ENCODE results near the gene GON7. TPM values are rescaled to one million over a fixed set of nuclear protein-coding genes. Genes with fewer than 3 reads are reported as not detected.

Gene GON7
- total RNA-seq, 2 donors from 2014 or later: 6.5 to 11.2 TPM

GRCh38 chr14:93231129-93231979 is 24.5 kb upstream of the GON7 start:
- peak; percentile 57 for ATAC-seq

GRCh38 chr14:93230539-93230938 is 23.7 kb upstream of the GON7 start:
- intact Hi-C loops (cut with DNase I): loop anchor here (10.0 kb wide), 1 partner anchor 394 kb away; no protein-coding TSS in a partner anchor
- H3K36me3 ChIP-seq (replicated peaks in 1 of 2; ENCODE audit: insufficient read depth in 1 of 2, low read depth in 2 of 2): peaks cover 0 to 15% of the 10 kb centered on the region in 2 donors
- no peak for ATAC-seq
- H3K27me3 ChIP-seq: no peaks in the 10 kb centered on the region
- H3K4me3 ChIP-seq: no peak overlapping the region
- H3K27ac ChIP-seq: no peak overlapping the region
- WGBS, 2 donors: 91 to 94% methylated on average over 15 to 16 of the region's 16 CpGs
- peaks cover 18% of the 10 kb centered on the region for H3K4me1 ChIP-seq
- no peak for DNase-seq
- TF ChIP-seq CTCF (IDR thresholded peaks at IDR 0.05): no peak
- no peak for TF ChIP-seq POLR2A (IDR thresholded peaks at IDR 0.05)
- H3K9me3 ChIP-seq: no peaks in the 10 kb centered on the region

More at GRCh38 chr14:93231129-93231979, 24.5 kb upstream of the GON7 start:
- Histone ChIP-seq H3K4me3 (no peak overlapping the region), H3K9me3 (no peaks in the 10 kb centered on the region), H3K36me3 (replicated peaks in 1 of 2; ENCODE audit: insufficient read depth in 1 of 2, low read depth in 2 of 2) (peaks cover 0 to 15% of the 10 kb centered on the region in 2 donors), H3K27me3 (no peaks in the 10 kb centered on the region), H3K27ac (no peak overlapping the region), H3K4me1 (peaks cover 20% of the 10 kb centered on the region)
- TF ChIP-seq POLR2A (IDR thresholded peaks at IDR 0.05) (no peak), CTCF (IDR thresholded peaks at IDR 0.05) (no peak)
- WGBS, 2 donors: 17 to 19% methylated on average over 31 to 39 of the region's 39 CpGs
- intact Hi-C loops (cut with DNase I): loop anchor here (10.0 kb wide), 1 partner anchor 393 kb away; no protein-coding TSS in a partner anchor
- peak in 3 of 4 donors; percentile 11 to 29 (median 25) for DNase-seq

GRCh38 chr14:93228550-93228949 is 21.7 kb upstream of the GON7 start:
- DNase-seq (no peak), ATAC-seq (no peak)
- H3K9me3 ChIP-seq: no peaks in the 10 kb centered on the region
- WGBS, 2 donors: 91 to 96% methylated on average over 8 of the region's 8 CpGs
- H3K4me3 ChIP-seq: no peak overlapping the region
- intact Hi-C loops (cut with DNase I): no loop called here
- H3K36me3 ChIP-seq (replicated peaks in 1 of 2; ENCODE audit: insufficient read depth in 1 of 2, low read depth in 2 of 2): peaks cover 0 to 17% of the 10 kb centered on the region in 2 donors
- no peak overlapping the region for H3K27ac ChIP-seq
- H3K4me1 ChIP-seq: peaks cover 13% of the 10 kb centered on the region
- no peaks in the 10 kb centered on the region for H3K27me3 ChIP-seq
- TF ChIP-seq CTCF (IDR thresholded peaks at IDR 0.05) (no peak), POLR2A (IDR thresholded peaks at IDR 0.05) (no peak)

GRCh38 chr14:93223565-93223964 is 16.7 kb upstream of the GON7 start:
- ATAC-seq: no peak
- DNase-seq: no peak
- Histone ChIP-seq H3K36me3 (replicated peaks in 1 of 2; ENCODE audit: insufficient read depth in 1 of 2, low read depth in 2 of 2) (peaks cover 7 to 24% of the 10 kb centered on the region in 2 donors), H3K9me3 (no peaks in the 10 kb centered on the region), H3K27ac (no peak overlapping the region), H3K4me1 (no peaks in the 10 kb centered on the region), H3K27me3 (no peaks in the 10 kb centered on the region), H3K4me3 (no peak overlapping the region)
- TF ChIP-seq CTCF (IDR thresholded peaks at IDR 0.05) (no peak), POLR2A (IDR thresholded peaks at IDR 0.05) (no peak)
- intact Hi-C loops (cut with DNase I): no loop called here
- WGBS, 2 donors: 96 to 98% methylated on average over 9 to 27 of the region's 27 CpGs
